Fibroblast of the aortic adventitia (primary cell): ENCODE results near the gene KLHL34. TPM values are rescaled to one million over a fixed set of nuclear protein-coding genes. Genes with fewer than 3 reads are reported as not detected.

Source experiments
- DNase-seq: peaks from one replicate; pipeline ENCODE4 v3.0.0-alpha.2; 2010; ENCODE audit warnings: low read depth
- H3K4me3 ChIP-seq: 2 replicates; pipeline ENCODE4 v1.5.1; 2011; ENCODE audit warnings: low read depth, mild to moderate bottlenecking, control low read depth, low read length, moderate library complexity
- CTCF ChIP-seq: IDR thresholded peaks from 2 replicates; pipeline ENCODE4 v1.5.1; 2011; ENCODE audit warnings: mild to moderate bottlenecking, low read length, control low read depth, inconsistent platforms; ENCODE audit not compliant: insufficient read depth
- total RNA-seq: library from RNA; depleted of rRNA; stranded (reverse); fragments of >200 nt; gene quantifications from 2 replicates; pipeline ENCODE4 v1.2.3, GENCODE V29; 2012; ENCODE audit warnings: low replicate concordance

KLHL34 gene, protein sequence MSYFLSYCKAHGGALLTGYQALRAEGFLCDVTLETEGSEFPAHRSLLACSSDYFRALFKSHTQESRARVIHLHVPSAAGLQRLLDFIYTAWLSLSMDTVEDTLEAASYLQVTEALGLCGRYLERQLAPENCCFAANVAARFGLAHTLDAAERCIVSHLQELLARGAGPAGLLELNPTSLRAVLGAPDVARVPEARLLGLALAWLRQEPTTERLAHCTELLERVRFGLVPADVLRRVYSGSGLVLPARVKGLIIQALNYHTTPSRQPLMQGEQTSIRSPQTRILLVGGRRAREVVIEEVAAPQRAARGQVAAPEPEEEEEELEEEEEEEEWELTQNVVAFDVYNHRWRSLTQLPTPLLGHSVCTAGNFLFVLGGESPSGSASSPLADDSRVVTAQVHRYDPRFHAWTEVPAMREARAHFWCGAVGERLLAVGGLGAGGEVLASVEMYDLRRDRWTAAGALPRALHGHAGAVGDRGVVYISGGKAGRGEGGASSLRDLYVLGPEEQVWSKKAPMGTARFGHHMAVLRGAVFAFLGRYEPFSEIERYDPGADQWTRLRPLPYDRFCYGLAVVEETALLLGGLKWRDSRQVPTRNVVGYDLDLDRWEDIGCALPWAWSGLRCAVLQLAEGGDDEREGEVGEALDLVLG
- not detected in 2 replicates for total RNA-seq

GRCh38 chrX:21658152-21658737 is at the start of gene KLHL34:
TSS of gene KLHL34 (minus strand) at chrX:21658330. CDS start at chrX:21657788, 542 bp downstream.
- no peak within 1 kb of the TSS for H3K4me3 ChIP-seq
- TF ChIP-seq CTCF, result no peak
- no peak for DNase-seq

GRCh38 chrX:21705225-21705624 is 47.1 kb upstream of the KLHL34 start:
- DNase-seq, result no peak
- TF ChIP-seq CTCF, result no peak
- H3K4me3 ChIP-seq, result no peak overlapping the region

GRCh38 chrX:21702725-21703124 is 44.6 kb upstream of the KLHL34 start:
- H3K4me3 ChIP-seq, result no peak overlapping the region
- no peak for DNase-seq
- TF ChIP-seq CTCF, result no peak

DNA sequence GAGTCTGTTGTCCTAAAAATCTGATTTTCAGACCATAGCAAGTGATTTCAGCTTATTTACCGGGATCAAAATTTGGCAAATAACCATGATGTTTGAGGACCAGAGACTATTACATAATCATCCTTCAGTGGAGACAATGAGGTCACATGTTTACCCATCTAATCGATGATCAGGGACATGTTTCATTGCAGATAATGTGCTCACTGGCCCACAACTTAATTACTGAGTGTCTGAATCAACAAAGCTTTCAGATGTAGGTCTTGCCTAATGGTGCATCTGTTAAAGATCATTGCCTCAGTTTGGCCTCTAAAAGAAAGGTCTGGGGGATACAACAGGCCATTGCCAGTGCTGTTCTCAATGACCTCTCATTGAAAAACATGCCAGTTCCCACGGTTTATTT is 42.8 kb upstream of the KLHL34 start:
- DNase-seq, result no peak
- no peak overlapping the region for H3K4me3 ChIP-seq
- no peak for TF ChIP-seq CTCF

DNA sequence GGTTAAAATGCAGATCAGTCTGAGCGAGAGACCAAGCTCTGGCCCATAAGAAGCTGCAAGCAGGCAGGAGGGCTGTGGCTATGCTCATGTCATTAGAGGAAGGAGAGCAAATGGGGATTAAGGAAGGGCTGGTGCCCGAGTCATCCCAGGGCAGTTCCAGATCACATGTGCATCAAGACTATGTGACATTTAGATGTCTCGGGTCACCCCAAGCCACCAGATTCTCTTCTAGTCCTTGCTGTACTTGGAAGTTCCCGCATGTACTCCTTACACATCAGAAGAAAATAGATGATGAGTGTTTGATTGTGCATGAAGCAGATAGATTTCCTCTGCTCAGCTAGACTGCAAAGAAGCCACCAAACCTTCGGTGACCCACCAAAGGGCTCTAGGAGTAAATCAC is 42.1 kb upstream of the KLHL34 start:
- no peak for DNase-seq
- TF ChIP-seq CTCF, result no peak
- no peak overlapping the region for H3K4me3 ChIP-seq

- no peak for TF ChIP-seq CTCF
- H3K4me3 ChIP-seq, result no peak overlapping the region
- DNase-seq, result no peak
Measured at GRCh38 chrX:21699136-21699535, 41.0 kb upstream of the KLHL34 start.
